Stimulated activated naive B cell treated with anti-CD40 and anti-IgM and Interleukin-4, amounts not matched to agents 10 μg/mL and 1 μg/mL and 100 μg/mL, for 72 hours (primary cell): ENCODE measurements around the gene MADCAM1.

Experiments used
- ATAC-seq, 2 donors: fragments of 150-1000 bp; cut with Tn5 transposase; replicated peaks; 2 replicates each; pipeline ENCODE4 v1.10.0; 2021; ENCODE audit warnings: moderate library complexity in 1 of 2
- DNase-seq: peaks from one replicate; pipeline ENCODE4 v3.0.0; 2021
- H3K27ac Mint-ChIP-seq: one replicate; pipeline ENCODE4 v1.8.0; 2022; ENCODE audit warnings: mild to moderate bottlenecking, mixed read lengths
- H3K27me3 Mint-ChIP-seq, 2 donors: one replicate each; pipeline ENCODE4 v1.8.0; 2022; ENCODE audit warnings: mixed read lengths in 2 of 2
- H3K36me3 Mint-ChIP-seq, 2 donors: one replicate each; pipeline ENCODE4 v1.8.0; 2022; ENCODE audit warnings: mixed read lengths in 2 of 2, mild to moderate bottlenecking in 1 of 2
- H3K4me1 Mint-ChIP-seq, 2 donors: one replicate each; pipeline ENCODE4 v1.8.0; 2022; ENCODE audit warnings: mixed read lengths in 2 of 2, mild to moderate bottlenecking in 1 of 2
- H3K4me3 Mint-ChIP-seq, 2 donors: one replicate each; pipeline ENCODE4 v1.8.0; 2022; ENCODE audit warnings: mild to moderate bottlenecking in 2 of 2, mixed read lengths in 2 of 2, moderate library complexity in 1 of 2
- H3K9me3 Mint-ChIP-seq, 2 donors: one replicate each; pipeline ENCODE4 v1.8.0; 2022; ENCODE audit warnings: mixed read lengths in 2 of 2, mild to moderate bottlenecking in 1 of 2

MADCAM1 gene

GRCh38 chr19:459724-460511 lies 36.4 kb upstream of the MADCAM1 start:
- no peak overlapping the region for H3K27ac Mint-ChIP-seq
- ATAC-seq (peak; percentile 44 to 77), DNase-seq (no peak)
- peaks cover 2 to 6% of the 10 kb centered on the region in 2 donors for H3K4me1 Mint-ChIP-seq
- peak overlapping the region; percentile 57 to 63 for H3K4me3 Mint-ChIP-seq
- peaks cover 27 to 45% of the 10 kb centered on the region in 2 donors for H3K27me3 Mint-ChIP-seq
- peaks cover 0 to 2% of the 10 kb centered on the region in 2 donors for H3K36me3 Mint-ChIP-seq
- peaks cover 2 to 5% of the 10 kb centered on the region in 2 donors for H3K9me3 Mint-ChIP-seq

GRCh38 chr19:460877-461720 lies 35.2 kb upstream of the MADCAM1 start, which contains the start of gene SHC2:
Gene SHC2 (minus strand): TSS chr19:461033. CDS start chr19:460996, 37 bp downstream.
- Mint-ChIP-seq H3K9me3 (peaks cover 4 to 15% of the 10 kb centered on the region in 2 donors), H3K4me1 (peaks cover 2 to 6% of the 10 kb centered on the region in 2 donors), H3K4me3 (peak within 1 kb of the TSS; percentile 69 to 83), H3K27me3 (peaks cover 32 to 45% of the 10 kb centered on the region in 2 donors), H3K36me3 (peaks cover 0 to 2% of the 10 kb centered on the region in 2 donors), H3K27ac (no peak within 1 kb of the TSS)
- ATAC-seq (no peak), DNase-seq (no peak)

- peaks cover 2 to 6% of the 10 kb centered on the region in 2 donors for H3K4me1 Mint-ChIP-seq
- H3K9me3 Mint-ChIP-seq: peaks cover 7 to 20% of the 10 kb centered on the region in 2 donors
- ATAC-seq (peak in 1 of 2 donors; percentile 20), DNase-seq (no peak)
- H3K4me3 Mint-ChIP-seq: peak overlapping the region; percentile 69 to 83
- peaks cover 26 to 37% of the 10 kb centered on the region in 2 donors for H3K27me3 Mint-ChIP-seq
- H3K36me3 Mint-ChIP-seq: peaks cover 0 to 2% of the 10 kb centered on the region in 2 donors
- no peak overlapping the region for H3K27ac Mint-ChIP-seq
These were observed 34.4 kb upstream of the MADCAM1 start for GRCh38 chr19:461721-462551.

- Mint-ChIP-seq H3K36me3 (peaks cover 0 to 2% of the 10 kb centered on the region in 2 donors), H3K27me3 (peaks cover 21 to 28% of the 10 kb centered on the region in 2 donors), H3K4me1 (peaks cover 2 to 6% of the 10 kb centered on the region in 2 donors), H3K9me3 (peaks cover 8 to 20% of the 10 kb centered on the region in 2 donors), H3K4me3 (no peak overlapping the region), H3K27ac (no peak overlapping the region)
- DNase-seq: no peak
- ATAC-seq: no peak
These were observed 32.6 kb upstream of the MADCAM1 start for GRCh38 chr19:463483-464207.

GRCh38 chr19:464208-464545 lies 32.1 kb upstream of the MADCAM1 start:
- no peak overlapping the region for H3K27ac Mint-ChIP-seq
- no peak for ATAC-seq

GRCh38 chr19:465056-465816 lies 31.1 kb upstream of the MADCAM1 start:
- no peak for ATAC-seq
- Mint-ChIP-seq H3K4me1 (peaks cover 2 to 6% of the 10 kb centered on the region in 2 donors), H3K27ac (no peak overlapping the region), H3K27me3 (peaks cover 16 to 22% of the 10 kb centered on the region in 2 donors), H3K4me3 (no peak overlapping the region), H3K36me3 (peaks cover 2 to 3% of the 10 kb centered on the region in 2 donors), H3K9me3 (peaks cover 14 to 26% of the 10 kb centered on the region in 2 donors)
- no peak for DNase-seq

More at GRCh38 chr19:464208-464545, 32.1 kb upstream of the MADCAM1 start:
- Mint-ChIP-seq H3K9me3 (peaks cover 10 to 23% of the 10 kb centered on the region in 2 donors), H3K4me1 (peaks cover 2 to 6% of the 10 kb centered on the region in 2 donors), H3K27me3 (peaks cover 21 to 28% of the 10 kb centered on the region in 2 donors), H3K36me3 (peaks cover 0 to 2% of the 10 kb centered on the region in 2 donors), H3K4me3 (no peak overlapping the region)
- DNase-seq: no peak

- Mint-ChIP-seq H3K27ac (no peak overlapping the region), H3K4me1 (peaks cover 0 to under 1% of the 10 kb centered on the region in 2 donors), H3K9me3 (peaks cover 14 to 26% of the 10 kb centered on the region in 2 donors), H3K4me3 (no peak overlapping the region), H3K27me3 (peaks cover 16 to 17% of the 10 kb centered on the region in 2 donors), H3K36me3 (peaks cover 0 to 3% of the 10 kb centered on the region in 2 donors)
- ATAC-seq: no peak
- no peak for DNase-seq
These were observed 28.7 kb upstream of the MADCAM1 start for GRCh38 chr19:467554-467953.

GRCh38 chr19:468587-469256 lies 27.6 kb upstream of the MADCAM1 start:
- Mint-ChIP-seq H3K27ac (no peak overlapping the region), H3K9me3 (peaks cover 14 to 26% of the 10 kb centered on the region in 2 donors), H3K4me1 (peaks cover 0 to 2% of the 10 kb centered on the region in 2 donors), H3K27me3 (peaks cover 11 to 22% of the 10 kb centered on the region in 2 donors), H3K36me3 (peaks cover 0 to 3% of the 10 kb centered on the region in 2 donors), H3K4me3 (no peak overlapping the region)
- no peak for DNase-seq
- no peak for ATAC-seq

GRCh38 chr19:469833-470232 lies 26.5 kb upstream of the MADCAM1 start:
- Mint-ChIP-seq H3K9me3 (peaks cover 12 to 22% of the 10 kb centered on the region in 2 donors), H3K36me3 (peaks cover 0 to 3% of the 10 kb centered on the region in 2 donors), H3K4me3 (no peak overlapping the region), H3K27ac (peak overlapping the region; percentile 51), H3K4me1 (peaks cover 0 to 2% of the 10 kb centered on the region in 2 donors), H3K27me3 (peaks cover 11 to 17% of the 10 kb centered on the region in 2 donors)
- no peak for ATAC-seq
- no peak for DNase-seq

GRCh38 chr19:470701-471100 lies 25.6 kb upstream of the MADCAM1 start:
- ATAC-seq (no peak), DNase-seq (no peak)
- Mint-ChIP-seq H3K4me1 (peaks cover 0 to 2% of the 10 kb centered on the region in 2 donors), H3K9me3 (peaks cover 12 to 13% of the 10 kb centered on the region in 2 donors), H3K4me3 (no peak overlapping the region), H3K36me3 (peaks cover 0 to 3% of the 10 kb centered on the region in 2 donors), H3K27me3 (peaks cover 16 to 19% of the 10 kb centered on the region in 2 donors), H3K27ac (no peak overlapping the region)

- Mint-ChIP-seq H3K27ac (no peak overlapping the region), H3K4me3 (no peak overlapping the region), H3K27me3 (peaks cover 16 to 19% of the 10 kb centered on the region in 2 donors), H3K9me3 (peaks cover 6 to 7% of the 10 kb centered on the region in 2 donors), H3K4me1 (peaks cover 0 to 2% of the 10 kb centered on the region in 2 donors), H3K36me3 (peaks cover 0 to 3% of the 10 kb centered on the region in 2 donors)
- no peak for DNase-seq
- no peak for ATAC-seq
These were observed 24.1 kb upstream of the MADCAM1 start for GRCh38 chr19:472005-472858.
